Stimulated activated CD8-positive, alpha-beta memory T cell treated with anti-CD3 and anti-CD28 coated beads, Interleukin-7, amount 100 ng/mL, for 4 hours (primary cell): Measurements from ENCODE around the gene AFF3.
"Not testable (repeated sequence)": the region's sequence is repeated elsewhere in the genome, so short reads cannot be mapped to it uniquely, and the experiment has no call there.

Source experiments
- DNase-seq, 2 donors: peaks; one replicate each; pipeline ENCODE4 v3.0.0-alpha.2; 2020; ENCODE audit warnings: low read depth in 2 of 2

The AFF3 gene

GRCh38 chr2:99928470-99929053 lies 213.8 kb downstream of the AFF3 start:
- DNase-seq: no peak

- DNase-seq: not testable (repeated sequence)
Measured at GRCh38 chr2:99927690-99928207, 214.6 kb downstream of the AFF3 start.

GRCh38 chr2:99926986-99927385 lies 215.4 kb downstream of the AFF3 start:
- DNase-seq: no peak

- no peak for DNase-seq
Measured at GRCh38 chr2:99925960-99926359, 216.4 kb downstream of the AFF3 start.

GRCh38 chr2:99922664-99923063 lies 219.7 kb downstream of the AFF3 start:
- no peak for DNase-seq

GRCh38 chr2:99921903-99922302 lies 220.5 kb downstream of the AFF3 start:
- DNase-seq: no peak

GRCh38 chr2:99918389-99918788 lies 224.0 kb downstream of the AFF3 start:
- DNase-seq: no peak

- no peak for DNase-seq
Measured at GRCh38 chr2:99915108-99915675, 227.2 kb downstream of the AFF3 start.

- no peak for DNase-seq
Measured at GRCh38 chr2:99911736-99912135, 230.7 kb downstream of the AFF3 start.

- DNase-seq: no peak
Measured at GRCh38 chr2:99910902-99911301, 231.5 kb downstream of the AFF3 start.

- no peak for DNase-seq
Measured at GRCh38 chr2:99905636-99906035, 236.8 kb downstream of the AFF3 start.

- DNase-seq: no peak
Measured at GRCh38 chr2:99905025-99905424, 237.4 kb downstream of the AFF3 start.

GRCh38 chr2:99903981-99904380 lies 238.4 kb downstream of the AFF3 start:
- DNase-seq: no peak

- no peak for DNase-seq
Measured at GRCh38 chr2:99900556-99900955, 241.8 kb downstream of the AFF3 start.

GRCh38 chr2:99899882-99900281 lies 242.5 kb downstream of the AFF3 start:
- DNase-seq: no peak

GRCh38 chr2:99899058-99899855 lies 243.1 kb downstream of the AFF3 start:
- no peak for DNase-seq

- no peak for DNase-seq
Measured at GRCh38 chr2:99898336-99899048, 243.9 kb downstream of the AFF3 start.

- no peak for DNase-seq
Measured at GRCh38 chr2:99891428-99891780, 251.0 kb downstream of the AFF3 start.

GRCh38 chr2:99890568-99891427 lies 251.6 kb downstream of the AFF3 start:
- DNase-seq: no peak

- DNase-seq: no peak
Measured at GRCh38 chr2:99888617-99889016, 253.8 kb downstream of the AFF3 start.

GRCh38 chr2:99886418-99886817 lies 256.0 kb downstream of the AFF3 start:
- no peak for DNase-seq
